Fibroblast of villous mesenchyme (primary cell): ENCODE data around the gene POU2AF3. TPM values are rescaled to one million over a fixed set of nuclear protein-coding genes. Genes with fewer than 3 reads are reported as not detected.
A peak's percentile ranks its signal among the peaks of the same experiment; 100 is the strongest.

Experiments
- DNase-seq: peaks from one replicate; pipeline ENCODE4 v3.0.0-alpha.2; 2010; ENCODE audit warnings: low read depth
- H3K4me3 ChIP-seq: 2 replicates; pipeline ENCODE4 v1.5.1; 2011; ENCODE audit warnings: low read depth, mild to moderate bottlenecking, low read length
- CTCF ChIP-seq: IDR thresholded peaks from 2 replicates; pipeline ENCODE4 v1.5.1; 2012; ENCODE audit warnings: low read depth, mild to moderate bottlenecking, low read length; ENCODE audit not compliant: insufficient read depth
- total RNA-seq: library from RNA; depleted of rRNA; stranded (reverse); fragments of >200 nt; gene quantifications from 2 replicates; pipeline ENCODE4 v1.2.3, GENCODE V29; 2012

Gene POU2AF3
- total RNA-seq, 1 donor = not detected

- no peak for TF ChIP-seq CTCF
- H3K4me3 ChIP-seq = no peak overlapping the region
- DNase-seq = no peak
Observed at GRCh38 chr11:111342329-111342728, 44.0 kb downstream of the POU2AF3 start.

- TF ChIP-seq CTCF = no peak
- H3K4me3 ChIP-seq = no peak overlapping the region
- peak; percentile 85 for DNase-seq
Observed at GRCh38 chr11:111344032-111344431, 45.7 kb downstream of the POU2AF3 start.

- TF ChIP-seq CTCF = no peak
- peak; percentile 38 for DNase-seq
- H3K4me3 ChIP-seq = no peak overlapping the region
Observed at GRCh38 chr11:111347002-111347722, 48.8 kb downstream of the POU2AF3 start.

GRCh38 chr11:111347723-111348115 is 49.4 kb downstream of the POU2AF3 start:
- H3K4me3 ChIP-seq = no peak overlapping the region
- TF ChIP-seq CTCF = no peak
- DNase-seq = peak; percentile 22

- DNase-seq = no peak
- H3K4me3 ChIP-seq = no peak overlapping the region
- no peak for TF ChIP-seq CTCF
Observed at GRCh38 chr11:111348147-111348546, 49.8 kb downstream of the POU2AF3 start.

GRCh38 chr11:111349191-111349695 is 50.9 kb downstream of the POU2AF3 start:
- DNase-seq = no peak
- no peak overlapping the region for H3K4me3 ChIP-seq
- TF ChIP-seq CTCF = no peak

- no peak for DNase-seq
- H3K4me3 ChIP-seq = no peak overlapping the region
- no peak for TF ChIP-seq CTCF
Observed at GRCh38 chr11:111350811-111351210, 52.5 kb downstream of the POU2AF3 start.
